Chondrocyte (in vitro differentiated cells): Measurements from ENCODE around the gene AKAP7. TPM values are rescaled to one million over a fixed set of nuclear protein-coding genes. Genes with fewer than 3 reads are reported as not detected.

ENCODE experiments used
- DNase-seq: peaks from one replicate; pipeline ENCODE4 v3.0.0; 2021; ENCODE audit warnings: mixed read lengths, low spot score
- H3K27ac Mint-ChIP-seq: one replicate; pipeline ENCODE4 v1.8.0; 2021; ENCODE audit warnings: mild to moderate bottlenecking, moderate library complexity, mixed read lengths; ENCODE audit not compliant: unreplicated experiment
- H3K27me3 Mint-ChIP-seq: 2 replicates; pipeline ENCODE4 v1.8.0; 2021; ENCODE audit warnings: low read depth, mixed read lengths
- H3K36me3 Mint-ChIP-seq: 2 replicates; pipeline ENCODE4 v1.8.0; 2021; ENCODE audit warnings: low read depth, mixed read lengths
- H3K4me1 Mint-ChIP-seq: 2 replicates; pipeline ENCODE4 v1.8.0; 2021; ENCODE audit warnings: low read depth, mild to moderate bottlenecking, mixed read lengths
- H3K4me3 Mint-ChIP-seq: one replicate; pipeline ENCODE4 v1.8.0; 2021; ENCODE audit warnings: mild to moderate bottlenecking, moderate library complexity, mixed read lengths; ENCODE audit not compliant: unreplicated experiment
- H3K9me3 Mint-ChIP-seq: 2 replicates; pipeline ENCODE4 v1.8.0; 2021; ENCODE audit warnings: low read depth, mixed read lengths
- total RNA-seq: library from RNA; stranded (reverse); gene quantifications from 3 replicates; pipeline ENCODE4 v1.2.1, GENCODE V29; 2021
- TF ChIP-seq, protein P1 (sequence below): fragments of 200-600 bp; sonication (generic); IDR thresholded peaks from 2 replicates; pipeline ENCODE4 v1.5.0; 2021; ENCODE audit warnings: antibody characterized with exemption, mild to moderate bottlenecking, moderate library complexity

Gene AKAP7
- total RNA-seq, 1 donor from 2014 or later: 5.0 TPM

DNA sequence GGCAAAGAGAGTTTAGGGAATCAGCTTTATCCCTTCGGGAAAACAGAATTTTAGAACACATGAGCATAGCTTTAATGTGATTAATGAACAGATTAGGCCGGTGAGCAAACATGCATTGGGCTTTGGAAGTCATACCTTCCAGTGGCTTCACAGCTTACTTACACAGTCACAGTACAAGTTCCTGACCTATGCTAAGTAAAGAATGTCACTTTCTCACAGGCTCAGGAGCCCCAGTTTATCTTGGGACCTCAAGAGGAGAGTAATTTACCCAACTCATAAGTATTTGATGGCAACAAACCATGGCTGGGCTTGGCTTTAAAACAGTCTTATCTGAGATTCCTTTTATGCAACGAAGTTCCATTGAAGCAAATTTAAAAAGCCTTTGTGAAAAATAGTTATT, 195.9 kb downstream of the AKAP7 start:
- Mint-ChIP-seq H3K9me3 (no peaks in the 10 kb centered on the region), H3K27me3 (no peaks in the 10 kb centered on the region), H3K4me3 (no peak overlapping the region), H3K4me1 (no peaks in the 10 kb centered on the region), H3K27ac (no peak overlapping the region), H3K36me3 (no peaks in the 10 kb centered on the region)
- TF ChIP-seq, protein P1, sequence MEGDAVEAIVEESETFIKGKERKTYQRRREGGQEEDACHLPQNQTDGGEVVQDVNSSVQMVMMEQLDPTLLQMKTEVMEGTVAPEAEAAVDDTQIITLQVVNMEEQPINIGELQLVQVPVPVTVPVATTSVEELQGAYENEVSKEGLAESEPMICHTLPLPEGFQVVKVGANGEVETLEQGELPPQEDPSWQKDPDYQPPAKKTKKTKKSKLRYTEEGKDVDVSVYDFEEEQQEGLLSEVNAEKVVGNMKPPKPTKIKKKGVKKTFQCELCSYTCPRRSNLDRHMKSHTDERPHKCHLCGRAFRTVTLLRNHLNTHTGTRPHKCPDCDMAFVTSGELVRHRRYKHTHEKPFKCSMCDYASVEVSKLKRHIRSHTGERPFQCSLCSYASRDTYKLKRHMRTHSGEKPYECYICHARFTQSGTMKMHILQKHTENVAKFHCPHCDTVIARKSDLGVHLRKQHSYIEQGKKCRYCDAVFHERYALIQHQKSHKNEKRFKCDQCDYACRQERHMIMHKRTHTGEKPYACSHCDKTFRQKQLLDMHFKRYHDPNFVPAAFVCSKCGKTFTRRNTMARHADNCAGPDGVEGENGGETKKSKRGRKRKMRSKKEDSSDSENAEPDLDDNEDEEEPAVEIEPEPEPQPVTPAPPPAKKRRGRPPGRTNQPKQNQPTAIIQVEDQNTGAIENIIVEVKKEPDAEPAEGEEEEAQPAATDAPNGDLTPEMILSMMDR: no peak
- DNase-seq: no peak

DNA sequence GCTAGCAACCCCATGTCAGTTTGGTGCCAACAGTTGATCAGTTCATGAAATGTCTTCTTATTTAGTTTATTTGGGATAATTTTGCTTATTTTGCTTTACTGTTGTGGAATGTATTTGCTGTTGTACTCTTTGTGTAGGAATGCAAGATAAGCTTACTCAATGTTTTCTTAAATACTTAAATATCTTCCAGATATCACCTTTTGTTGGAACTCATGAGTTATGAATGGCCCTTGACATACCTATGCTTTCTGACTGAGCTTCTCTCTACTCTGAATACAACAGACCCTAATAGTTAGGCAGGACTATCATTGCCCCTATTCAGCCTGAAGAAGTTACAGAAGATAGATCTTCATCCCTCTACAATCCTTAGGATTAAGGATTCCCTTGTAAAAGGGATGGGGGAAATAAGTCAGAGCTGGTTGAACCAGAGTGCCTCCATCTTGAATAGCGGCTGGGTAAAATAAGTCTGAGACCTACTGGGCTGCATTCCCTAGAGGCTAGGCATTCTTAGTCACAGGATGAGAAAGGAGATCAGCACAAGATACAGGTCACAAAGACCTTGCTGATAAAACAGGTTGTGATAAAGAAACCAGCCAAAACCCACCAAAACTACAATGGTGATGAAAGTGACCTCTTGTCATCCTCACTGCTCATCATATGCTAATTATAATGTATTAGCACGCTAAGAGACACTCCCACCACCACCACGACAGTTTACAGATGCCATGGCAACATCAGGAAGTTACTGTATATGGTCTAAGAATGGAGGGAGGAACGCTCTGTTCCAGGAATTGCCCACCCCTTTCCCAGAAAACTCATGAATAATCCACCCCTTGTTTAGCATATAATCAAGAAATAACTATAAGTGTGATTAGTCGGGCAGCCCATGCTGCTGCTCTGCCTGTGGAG, 196.9 kb downstream of the AKAP7 start:
- no peak for DNase-seq
- TF ChIP-seq, protein P1: no peak
- H3K27ac Mint-ChIP-seq: no peak overlapping the region
- no peaks in the 10 kb centered on the region for H3K36me3 Mint-ChIP-seq
- H3K9me3 Mint-ChIP-seq: no peaks in the 10 kb centered on the region
- no peaks in the 10 kb centered on the region for H3K4me1 Mint-ChIP-seq
- peaks cover 3% of the 10 kb centered on the region for H3K27me3 Mint-ChIP-seq
- no peak overlapping the region for H3K4me3 Mint-ChIP-seq

Other genes starting within 250 kb of the AKAP7 start
- 59.9 to 72.0 TPM (median 65.8 TPM) in 3 replicates for gene EPB41L2, start 72.2 kb upstream of the AKAP7 start, total RNA-seq